Choroid plexus epithelial cell (primary cell): ENCODE data around the gene NEURL1B.
"Not testable (repeated sequence)": the region's sequence is repeated elsewhere in the genome, so short reads cannot be mapped to it uniquely, and the experiment has no call there.

Experiments used
- DNase-seq: peaks from one replicate; pipeline ENCODE4 v3.0.0-alpha.2; 2010; ENCODE audit warnings: low read depth
- H3K4me3 ChIP-seq: 2 replicates; pipeline ENCODE4 v1.5.1; 2011; ENCODE audit warnings: low read depth, mild to moderate bottlenecking, control low read depth, low read length, moderate library complexity
- TF ChIP-seq, protein P1 (sequence below): conservative IDR thresholded peaks from 2 replicates; pipeline ENCODE4 v1.5.1; 2011; ENCODE audit warnings: low read depth, mild to moderate bottlenecking, control low read depth, inconsistent platforms, low read length, moderate library complexity

Gene NEURL1B

GRCh38 chr5:172600571-172600970 lies 40.5 kb upstream of the NEURL1B start:
- DNase-seq, result no peak
- TF ChIP-seq, protein P1, sequence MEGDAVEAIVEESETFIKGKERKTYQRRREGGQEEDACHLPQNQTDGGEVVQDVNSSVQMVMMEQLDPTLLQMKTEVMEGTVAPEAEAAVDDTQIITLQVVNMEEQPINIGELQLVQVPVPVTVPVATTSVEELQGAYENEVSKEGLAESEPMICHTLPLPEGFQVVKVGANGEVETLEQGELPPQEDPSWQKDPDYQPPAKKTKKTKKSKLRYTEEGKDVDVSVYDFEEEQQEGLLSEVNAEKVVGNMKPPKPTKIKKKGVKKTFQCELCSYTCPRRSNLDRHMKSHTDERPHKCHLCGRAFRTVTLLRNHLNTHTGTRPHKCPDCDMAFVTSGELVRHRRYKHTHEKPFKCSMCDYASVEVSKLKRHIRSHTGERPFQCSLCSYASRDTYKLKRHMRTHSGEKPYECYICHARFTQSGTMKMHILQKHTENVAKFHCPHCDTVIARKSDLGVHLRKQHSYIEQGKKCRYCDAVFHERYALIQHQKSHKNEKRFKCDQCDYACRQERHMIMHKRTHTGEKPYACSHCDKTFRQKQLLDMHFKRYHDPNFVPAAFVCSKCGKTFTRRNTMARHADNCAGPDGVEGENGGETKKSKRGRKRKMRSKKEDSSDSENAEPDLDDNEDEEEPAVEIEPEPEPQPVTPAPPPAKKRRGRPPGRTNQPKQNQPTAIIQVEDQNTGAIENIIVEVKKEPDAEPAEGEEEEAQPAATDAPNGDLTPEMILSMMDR, result no peak
- no peak overlapping the region for H3K4me3 ChIP-seq

GRCh38 chr5:172601576-172601975 lies 39.5 kb upstream of the NEURL1B start:
- not testable (repeated sequence) for DNase-seq, H3K4me3 ChIP-seq

DNA sequence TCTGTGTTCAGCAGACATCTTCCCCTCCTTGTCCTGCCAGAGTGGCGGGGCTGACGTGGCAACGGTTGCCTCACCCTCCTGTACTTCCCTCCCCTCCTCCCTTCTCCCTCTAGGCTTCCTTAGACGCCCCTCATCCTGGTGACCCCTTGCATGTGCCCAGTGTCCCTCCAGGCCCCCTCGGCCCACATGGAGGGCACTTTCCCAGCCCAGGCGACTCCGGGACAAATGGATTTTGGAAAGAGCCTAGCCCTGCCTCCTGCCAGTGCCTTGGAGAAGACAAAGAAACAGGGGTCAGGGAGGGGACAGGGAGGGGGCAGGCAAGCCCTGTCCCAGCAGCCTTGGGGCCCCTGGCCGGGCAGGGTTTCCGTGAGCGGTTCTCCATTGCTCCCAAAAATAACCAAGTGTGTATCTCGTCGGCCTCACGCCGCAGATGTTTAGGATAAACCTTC lies 38.3 kb upstream of the NEURL1B start:
- no peak overlapping the region for H3K4me3 ChIP-seq
- no peak for DNase-seq
- TF ChIP-seq, protein P1, result no peak

DNA sequence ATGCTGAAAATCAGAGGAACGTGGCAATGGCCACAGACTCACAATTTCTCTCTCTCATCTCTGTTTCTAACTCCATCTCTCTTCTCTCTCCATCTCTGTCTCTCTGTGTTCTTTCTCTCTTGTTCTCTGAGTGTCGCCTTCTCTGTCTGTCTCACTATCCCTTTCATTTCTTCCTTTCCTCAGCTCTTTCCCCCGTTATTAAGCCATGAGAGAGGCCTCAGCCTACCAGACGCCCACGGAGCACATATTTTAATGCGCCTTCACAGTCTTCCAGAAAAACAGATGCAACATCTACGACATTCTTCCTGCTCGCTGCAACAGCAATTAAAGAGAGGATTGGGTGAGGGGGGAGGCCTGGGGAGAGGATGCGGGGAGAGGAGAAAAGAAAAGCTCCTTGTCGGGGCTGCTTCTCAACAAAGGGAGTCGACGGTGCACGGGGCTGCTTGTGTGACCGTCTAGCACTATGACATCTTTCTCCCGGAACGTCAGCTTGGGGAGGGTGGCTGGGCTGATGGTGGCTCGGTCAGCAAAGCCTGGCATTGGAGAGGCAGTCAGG lies 37.7 kb upstream of the NEURL1B start:
- TF ChIP-seq, protein P1, result no peak
- DNase-seq, result peak; percentile 23
- H3K4me3 ChIP-seq, result no peak overlapping the region

DNA sequence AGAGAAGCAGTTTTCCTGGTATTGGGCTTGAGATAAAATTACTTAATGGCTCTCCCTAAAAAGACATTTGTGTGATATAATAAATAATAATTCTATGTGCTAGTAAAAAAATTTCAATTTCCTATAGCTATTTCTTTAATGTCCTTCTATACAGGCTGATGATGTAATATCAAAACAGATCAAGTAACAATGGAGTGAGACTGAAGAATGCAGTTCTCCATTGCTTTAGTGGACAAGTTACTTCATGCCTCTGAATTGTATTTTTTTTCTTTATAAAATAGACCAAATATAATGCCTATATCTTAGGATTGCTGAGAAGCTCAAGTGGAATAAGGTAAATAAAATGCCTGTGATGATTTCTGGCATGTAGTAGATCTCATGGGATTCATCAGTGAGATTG lies 35.6 kb upstream of the NEURL1B start:
- no peak overlapping the region for H3K4me3 ChIP-seq
- TF ChIP-seq, protein P1, result no peak
- DNase-seq, result no peak

DNA sequence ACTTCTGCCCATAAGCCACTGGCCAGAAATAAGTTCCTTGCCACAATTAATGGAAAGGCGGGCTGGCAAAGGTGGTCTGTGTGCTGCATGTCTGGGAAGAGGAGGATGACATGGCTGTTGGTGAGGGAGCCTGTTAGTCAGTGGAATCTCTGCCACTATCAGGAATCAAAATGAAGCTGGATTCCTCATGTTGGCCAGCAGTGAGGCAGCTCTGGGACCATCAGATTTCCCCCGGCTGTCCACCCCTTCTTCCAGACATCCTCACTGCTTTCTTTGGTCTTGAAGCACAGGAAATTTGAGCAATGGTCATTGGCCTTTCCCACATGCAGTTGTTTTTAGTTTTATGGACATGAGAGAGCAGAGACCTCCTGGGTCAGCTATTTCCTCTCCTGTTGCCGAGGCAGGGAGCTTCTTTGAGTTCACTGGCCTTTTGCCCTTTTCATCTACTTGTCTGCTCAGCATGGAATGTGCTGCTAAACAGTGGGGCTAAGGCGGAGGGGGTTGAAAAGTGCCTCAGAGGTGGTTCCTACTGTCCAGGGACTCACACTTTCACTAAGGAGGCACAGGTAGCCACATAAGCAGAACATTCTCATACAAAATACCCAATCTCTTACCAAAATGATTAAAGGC lies 34.8 kb upstream of the NEURL1B start:
- no peak overlapping the region for H3K4me3 ChIP-seq
- TF ChIP-seq, protein P1, result no peak
- DNase-seq, result peak; percentile 50

DNA sequence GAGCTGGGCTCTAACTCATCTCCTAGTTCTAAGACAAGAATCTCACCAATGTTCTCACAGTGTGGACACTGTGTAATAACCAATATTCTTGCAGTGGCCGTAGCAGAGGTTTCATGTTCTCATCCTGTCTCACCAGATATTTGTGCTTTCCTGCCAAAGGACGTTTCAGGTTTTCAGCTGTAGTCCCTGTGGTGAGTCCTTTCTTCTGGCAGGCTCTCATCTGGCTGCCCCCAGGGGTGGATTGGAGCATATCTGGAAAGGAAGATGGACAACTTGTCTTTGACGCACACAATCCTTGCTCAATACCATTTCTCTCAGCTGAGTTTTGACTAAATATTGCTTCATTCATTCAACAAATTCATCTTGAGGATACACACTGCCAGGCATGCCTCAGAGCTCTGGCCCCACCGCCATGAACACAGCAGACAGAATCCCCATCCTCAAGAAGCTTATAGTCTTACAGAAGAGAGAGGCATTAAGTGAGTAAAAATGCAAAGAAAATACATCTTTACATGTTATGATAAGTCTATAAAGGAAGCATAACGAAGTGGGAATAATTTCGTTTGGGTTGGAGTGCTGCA lies 33.8 kb upstream of the NEURL1B start:
- TF ChIP-seq, protein P1, result no peak
- peak; percentile 86 for DNase-seq
- H3K4me3 ChIP-seq, result no peak overlapping the region
